Measurements from ENCODE around the gene EPB41L4A.
A peak's percentile ranks its signal among the peaks of the same experiment; 100 is the strongest.

Gene EPB41L4A

DNA sequence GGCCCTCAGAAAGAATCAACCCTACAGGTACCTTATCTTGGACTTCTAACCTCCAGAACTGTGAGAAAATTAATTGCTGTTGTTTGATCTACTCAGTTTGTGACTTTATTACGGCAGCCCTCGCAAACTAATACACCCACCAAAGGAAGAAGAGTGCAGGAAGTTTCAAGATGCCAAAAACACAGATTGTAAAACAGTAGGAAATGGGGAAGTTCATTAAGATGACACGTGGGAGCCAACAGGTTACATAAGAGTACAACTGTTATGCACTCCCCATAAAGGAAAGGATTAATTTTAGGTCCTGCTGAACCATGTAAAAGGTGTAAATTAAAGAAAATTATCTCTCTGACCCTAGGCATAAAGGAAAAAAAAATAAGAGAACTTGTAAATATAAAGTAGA, 294.3 kb downstream of the EPB41L4A start:
- WGBS (ENCODE audit: extremely low coverage, insufficient coverage, low lambda C conversion rate) = no CpG with 5 or more reads among the region's 3 CpGs

GRCh38 chr5:112123086-112123485, 296.0 kb downstream of the EPB41L4A start:
- H3K4me2 ChIP-seq (ENCODE audit: low read length) = no peak overlapping the region
- H2AK5ac ChIP-seq (ENCODE audit: low read length) = no peak overlapping the region
- H2BK5ac ChIP-seq (ENCODE audit: low read length) = no peak overlapping the region
- no peak overlapping the region for H2BK15ac ChIP-seq (replicated peaks; ENCODE audit: low read depth)
- H3K18ac ChIP-seq (ENCODE audit: low read length) = no peak overlapping the region
- H3K27me3 ChIP-seq (ENCODE audit: insufficient read depth, low read length, poor library complexity) = no peaks in the 10 kb centered on the region
- no peak overlapping the region for H4K8ac ChIP-seq (ENCODE audit: low read depth, low read length)
- no peak overlapping the region for H3K9ac ChIP-seq (ENCODE audit: low read length)
- H3K4me1 ChIP-seq (ENCODE audit: control insufficient read depth, low read depth, low read length) = no peaks in the 10 kb centered on the region
- no CpG with 5 or more reads among the region's 2 CpGs for WGBS (ENCODE audit: extremely low coverage, insufficient coverage, low lambda C conversion rate)
- no peaks in the 10 kb centered on the region for H3K79me2 ChIP-seq (ENCODE audit: control insufficient read depth, insufficient read depth, low read length)
- no peak overlapping the region for H3K4me3 ChIP-seq (ENCODE audit: low read length)
- H3K56ac ChIP-seq (ENCODE audit: low read length) = no peak overlapping the region
- H3K4ac ChIP-seq (ENCODE audit: low read depth, low read length) = no peak overlapping the region
- H3K36me3 ChIP-seq (ENCODE audit: control insufficient read depth, insufficient read depth, low read length) = no peaks in the 10 kb centered on the region
- H2BK120ac ChIP-seq (ENCODE audit: low read depth, low read length) = no peak overlapping the region
- no peak overlapping the region for H3K23ac ChIP-seq (ENCODE audit: low read length)
- H4K5ac ChIP-seq (ENCODE audit: low read length) = no peak overlapping the region
- H3K27ac ChIP-seq (ENCODE audit: low read depth, low read length) = no peak overlapping the region
- no peak for DNase-seq
- H3K79me1 ChIP-seq (ENCODE audit: low read length) = no peaks in the 10 kb centered on the region

More for the DNA sequence above, 294.3 kb downstream of the EPB41L4A start:
- no peaks in the 10 kb centered on the region for H3K79me2 ChIP-seq (ENCODE audit: control insufficient read depth, insufficient read depth, low read length)
- H3K79me1 ChIP-seq (ENCODE audit: low read length) = no peaks in the 10 kb centered on the region
- H3K23ac ChIP-seq (ENCODE audit: low read length) = no peak overlapping the region
- H3K4me1 ChIP-seq (ENCODE audit: control insufficient read depth, low read depth, low read length) = no peaks in the 10 kb centered on the region
- H3K36me3 ChIP-seq (ENCODE audit: control insufficient read depth, insufficient read depth, low read length) = no peaks in the 10 kb centered on the region
- H3K9ac ChIP-seq (ENCODE audit: low read length) = no peak overlapping the region
- DNase-seq = no peak
- no peak overlapping the region for H2AK5ac ChIP-seq (ENCODE audit: low read length)
- no peak overlapping the region for H3K4me2 ChIP-seq (ENCODE audit: low read length)
- no peaks in the 10 kb centered on the region for H3K27me3 ChIP-seq (ENCODE audit: insufficient read depth, low read length, poor library complexity)
- H2BK15ac ChIP-seq (replicated peaks; ENCODE audit: low read depth) = no peak overlapping the region
- H2BK120ac ChIP-seq (ENCODE audit: low read depth, low read length) = no peak overlapping the region
- no peak overlapping the region for H3K27ac ChIP-seq (ENCODE audit: low read depth, low read length)
- H4K5ac ChIP-seq (ENCODE audit: low read length) = no peak overlapping the region
- H3K4ac ChIP-seq (ENCODE audit: low read depth, low read length) = no peak overlapping the region
- no peak overlapping the region for H3K56ac ChIP-seq (ENCODE audit: low read length)
- no peak overlapping the region for H4K8ac ChIP-seq (ENCODE audit: low read depth, low read length)
- no peak overlapping the region for H3K18ac ChIP-seq (ENCODE audit: low read length)
- no peak overlapping the region for H3K4me3 ChIP-seq (ENCODE audit: low read length)
- no peak overlapping the region for H2BK5ac ChIP-seq (ENCODE audit: low read length)

- Histone ChIP-seq H3K36me3 (ENCODE audit: control insufficient read depth, insufficient read depth, low read length) (no peaks in the 10 kb centered on the region), H3K9ac (ENCODE audit: low read length) (no peak overlapping the region), H2BK15ac (replicated peaks; ENCODE audit: low read depth) (no peak overlapping the region), H3K4me3 (ENCODE audit: low read length) (no peak overlapping the region), H3K4me1 (ENCODE audit: control insufficient read depth, low read depth, low read length) (no peaks in the 10 kb centered on the region), H3K79me1 (ENCODE audit: low read length) (no peaks in the 10 kb centered on the region), H3K4ac (ENCODE audit: low read depth, low read length) (no peak overlapping the region), H4K8ac (ENCODE audit: low read depth, low read length) (no peak overlapping the region), H2BK120ac (ENCODE audit: low read depth, low read length) (no peak overlapping the region), H3K23ac (ENCODE audit: low read length) (no peak overlapping the region), H3K4me2 (ENCODE audit: low read length) (no peak overlapping the region), H3K79me2 (ENCODE audit: control insufficient read depth, insufficient read depth, low read length) (no peaks in the 10 kb centered on the region), H3K27ac (ENCODE audit: low read depth, low read length) (no peak overlapping the region), H3K56ac (ENCODE audit: low read length) (no peak overlapping the region), H3K27me3 (ENCODE audit: insufficient read depth, low read length, poor library complexity) (no peaks in the 10 kb centered on the region), H4K5ac (ENCODE audit: low read length) (no peak overlapping the region), H2BK5ac (ENCODE audit: low read length) (no peak overlapping the region), H2AK5ac (ENCODE audit: low read length) (no peak overlapping the region), H3K18ac (ENCODE audit: low read length) (no peak overlapping the region)
- WGBS (ENCODE audit: extremely low coverage, insufficient coverage, low lambda C conversion rate) = no CpG with 5 or more reads among the region's 3 CpGs
- DNase-seq = no peak
Measured at GRCh38 chr5:112122353-112122752, 296.7 kb downstream of the EPB41L4A start.

DNA sequence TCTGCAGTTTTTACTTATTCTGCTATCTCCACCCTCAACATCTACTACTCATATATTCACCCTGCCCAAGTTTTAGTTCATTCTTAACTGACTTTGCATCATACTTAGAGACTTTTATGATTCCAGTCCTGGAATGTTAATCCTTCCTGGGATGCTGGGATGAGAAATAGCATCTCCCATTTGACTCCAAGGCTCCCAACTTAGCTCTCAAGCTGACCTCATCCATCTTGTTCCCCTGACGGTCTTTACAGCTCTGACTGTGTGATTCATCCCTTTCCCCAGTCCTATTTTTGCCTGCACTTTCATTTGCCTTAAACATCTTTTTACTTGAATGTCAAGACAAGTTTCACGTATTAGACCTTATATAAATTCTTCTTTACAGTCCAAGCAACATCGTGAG, 297.8 kb downstream of the EPB41L4A start:
- H3K18ac ChIP-seq (ENCODE audit: low read length) = no peak overlapping the region
- H3K4me3 ChIP-seq (ENCODE audit: low read length) = no peak overlapping the region
- H3K4me2 ChIP-seq (ENCODE audit: low read length) = no peak overlapping the region
- H3K27me3 ChIP-seq (ENCODE audit: insufficient read depth, low read length, poor library complexity) = no peaks in the 10 kb centered on the region
- H2AK5ac ChIP-seq (ENCODE audit: low read length) = no peak overlapping the region
- H3K36me3 ChIP-seq (ENCODE audit: control insufficient read depth, insufficient read depth, low read length) = no peaks in the 10 kb centered on the region
- DNase-seq = no peak
- H3K9ac ChIP-seq (ENCODE audit: low read length) = no peak overlapping the region
- WGBS (ENCODE audit: extremely low coverage, insufficient coverage, low lambda C conversion rate) = no CpG with 5 or more reads among the region's 3 CpGs
- no peak overlapping the region for H3K27ac ChIP-seq (ENCODE audit: low read depth, low read length)
- H4K8ac ChIP-seq (ENCODE audit: low read depth, low read length) = no peak overlapping the region
- no peak overlapping the region for H3K56ac ChIP-seq (ENCODE audit: low read length)
- no peak overlapping the region for H3K23ac ChIP-seq (ENCODE audit: low read length)
- H2BK120ac ChIP-seq (ENCODE audit: low read depth, low read length) = no peak overlapping the region
- no peak overlapping the region for H3K4ac ChIP-seq (ENCODE audit: low read depth, low read length)
- H4K5ac ChIP-seq (ENCODE audit: low read length) = no peak overlapping the region
- H3K4me1 ChIP-seq (ENCODE audit: control insufficient read depth, low read depth, low read length) = no peaks in the 10 kb centered on the region
- H3K79me2 ChIP-seq (ENCODE audit: control insufficient read depth, insufficient read depth, low read length) = no peaks in the 10 kb centered on the region
- no peak overlapping the region for H2BK15ac ChIP-seq (replicated peaks; ENCODE audit: low read depth)
- no peaks in the 10 kb centered on the region for H3K79me1 ChIP-seq (ENCODE audit: low read length)
- no peak overlapping the region for H2BK5ac ChIP-seq (ENCODE audit: low read length)

- WGBS (ENCODE audit: extremely low coverage, insufficient coverage, low lambda C conversion rate) = no CpG with 5 or more reads among the region's 2 CpGs
- H3K23ac ChIP-seq (ENCODE audit: low read length) = no peak overlapping the region
- no peak overlapping the region for H2AK5ac ChIP-seq (ENCODE audit: low read length)
- no peak overlapping the region for H3K56ac ChIP-seq (ENCODE audit: low read length)
- H3K27me3 ChIP-seq (ENCODE audit: insufficient read depth, low read length, poor library complexity) = no peaks in the 10 kb centered on the region
- H3K79me2 ChIP-seq (ENCODE audit: control insufficient read depth, insufficient read depth, low read length) = no peaks in the 10 kb centered on the region
- no peak overlapping the region for H4K5ac ChIP-seq (ENCODE audit: low read length)
- H3K18ac ChIP-seq (ENCODE audit: low read length) = no peak overlapping the region
- no peak overlapping the region for H3K4me3 ChIP-seq (ENCODE audit: low read length)
- H3K4me2 ChIP-seq (ENCODE audit: low read length) = no peak overlapping the region
- no peak overlapping the region for H3K9ac ChIP-seq (ENCODE audit: low read length)
- H3K4me1 ChIP-seq (ENCODE audit: control insufficient read depth, low read depth, low read length) = no peaks in the 10 kb centered on the region
- H2BK5ac ChIP-seq (ENCODE audit: low read length) = no peak overlapping the region
- H3K36me3 ChIP-seq (ENCODE audit: control insufficient read depth, insufficient read depth, low read length) = no peaks in the 10 kb centered on the region
- no peak overlapping the region for H2BK120ac ChIP-seq (ENCODE audit: low read depth, low read length)
- H3K27ac ChIP-seq (ENCODE audit: low read depth, low read length) = no peak overlapping the region
- H3K79me1 ChIP-seq (ENCODE audit: low read length) = no peaks in the 10 kb centered on the region
- peak overlapping the region; percentile 70 for H4K8ac ChIP-seq (ENCODE audit: low read depth, low read length)
- no peak overlapping the region for H3K4ac ChIP-seq (ENCODE audit: low read depth, low read length)
- no peak overlapping the region for H2BK15ac ChIP-seq (replicated peaks; ENCODE audit: low read depth)
- DNase-seq = no peak
Measured at GRCh38 chr5:112119969-112120368, 299.1 kb downstream of the EPB41L4A start.

- no peak overlapping the region for H3K4me3 ChIP-seq (ENCODE audit: low read length)
- DNase-seq = peak; percentile 29
- peak overlapping the region; percentile 70 for H4K8ac ChIP-seq (ENCODE audit: low read depth, low read length)
Measured at GRCh38 chr5:112119508-112119907, 299.6 kb downstream of the EPB41L4A start.

More at GRCh38 chr5:112119508-112119907, 299.6 kb downstream of the EPB41L4A start:
- H3K79me1 ChIP-seq (ENCODE audit: low read length) = no peaks in the 10 kb centered on the region
- H3K23ac ChIP-seq (ENCODE audit: low read length) = no peak overlapping the region
- H3K4ac ChIP-seq (ENCODE audit: low read depth, low read length) = no peak overlapping the region
- no peak overlapping the region for H4K5ac ChIP-seq (ENCODE audit: low read length)
- H3K27ac ChIP-seq (ENCODE audit: low read depth, low read length) = no peak overlapping the region
- no peaks in the 10 kb centered on the region for H3K79me2 ChIP-seq (ENCODE audit: control insufficient read depth, insufficient read depth, low read length)
- H3K27me3 ChIP-seq (ENCODE audit: insufficient read depth, low read length, poor library complexity) = no peaks in the 10 kb centered on the region
- H2AK5ac ChIP-seq (ENCODE audit: low read length) = no peak overlapping the region
- no peaks in the 10 kb centered on the region for H3K36me3 ChIP-seq (ENCODE audit: control insufficient read depth, insufficient read depth, low read length)
- no peak overlapping the region for H2BK15ac ChIP-seq (replicated peaks; ENCODE audit: low read depth)
- no CpG with 5 or more reads among the region's 3 CpGs for WGBS (ENCODE audit: extremely low coverage, insufficient coverage, low lambda C conversion rate)
- no peak overlapping the region for H2BK120ac ChIP-seq (ENCODE audit: low read depth, low read length)
- no peak overlapping the region for H3K9ac ChIP-seq (ENCODE audit: low read length)
- no peaks in the 10 kb centered on the region for H3K4me1 ChIP-seq (ENCODE audit: control insufficient read depth, low read depth, low read length)
- H2BK5ac ChIP-seq (ENCODE audit: low read length) = no peak overlapping the region
- no peak overlapping the region for H3K18ac ChIP-seq (ENCODE audit: low read length)
- H3K56ac ChIP-seq (ENCODE audit: low read length) = no peak overlapping the region
- no peak overlapping the region for H3K4me2 ChIP-seq (ENCODE audit: low read length)

Data from mesendoderm (in vitro differentiated cells).